ENCODE results near the gene RPL32. TPM values are rescaled to one million over a fixed set of nuclear protein-coding genes. Genes with fewer than 3 reads are reported as not detected.

RPL32 gene
- total RNA-seq, 2 donors from 2014 or later, result 626 to 829 TPM

- no peak overlapping the region for H3K27ac ChIP-seq
- H3K36me3 ChIP-seq, result peaks cover 80% of the 10 kb centered on the region
- no peak for DNase-seq (ENCODE audit: low spot score)
- no peaks in the 10 kb centered on the region for H3K9me3 ChIP-seq
- TF ChIP-seq CTCF (IDR thresholded peaks at IDR 0.05), result no peak
- H3K4me1 ChIP-seq, result peaks cover 0 to 13% of the 10 kb centered on the region in 2 donors
- no peaks in the 10 kb centered on the region for H3K27me3 ChIP-seq
- H3K4me3 ChIP-seq, result no peak overlapping the region
These were observed 24.0 kb downstream of the RPL32 start for GRCh38 chr3:12817343-12817710.

GRCh38 chr3:12816521-12817342 is 24.6 kb downstream of the RPL32 start:
- no peak overlapping the region for H3K4me3 ChIP-seq
- no peak for DNase-seq (ENCODE audit: low spot score)
- H3K27ac ChIP-seq, result peak overlapping the region in 1 of 2 donors; percentile 3
- no peaks in the 10 kb centered on the region for H3K27me3 ChIP-seq
- H3K4me1 ChIP-seq, result peaks cover 0 to 13% of the 10 kb centered on the region in 2 donors
- H3K9me3 ChIP-seq, result no peaks in the 10 kb centered on the region
- peaks cover 80% of the 10 kb centered on the region for H3K36me3 ChIP-seq
- no peak for TF ChIP-seq CTCF (IDR thresholded peaks at IDR 0.05)

- Histone ChIP-seq H3K36me3 (peaks cover 78% of the 10 kb centered on the region), H3K4me3 (no peak overlapping the region), H3K9me3 (no peaks in the 10 kb centered on the region), H3K27me3 (no peaks in the 10 kb centered on the region), H3K4me1 (peaks cover 0 to 18% of the 10 kb centered on the region in 2 donors), H3K27ac (no peak overlapping the region)
- DNase-seq (ENCODE audit: low spot score), result no peak
- TF ChIP-seq CTCF (IDR thresholded peaks at IDR 0.05), result no peak
These were observed 25.6 kb downstream of the RPL32 start for GRCh38 chr3:12815719-12816118.

GRCh38 chr3:12815078-12815477 is 26.3 kb downstream of the RPL32 start:
- no peaks in the 10 kb centered on the region for H3K27me3 ChIP-seq
- H3K4me3 ChIP-seq, result no peak overlapping the region
- no peak for TF ChIP-seq CTCF (IDR thresholded peaks at IDR 0.05)
- H3K9me3 ChIP-seq, result no peaks in the 10 kb centered on the region
- peaks cover 0 to 24% of the 10 kb centered on the region in 2 donors for H3K4me1 ChIP-seq
- peaks cover 72% of the 10 kb centered on the region for H3K36me3 ChIP-seq
- H3K27ac ChIP-seq, result no peak overlapping the region
- DNase-seq (ENCODE audit: low spot score), result no peak

- peaks cover 61% of the 10 kb centered on the region for H3K36me3 ChIP-seq
- no peak overlapping the region for H3K27ac ChIP-seq
These were observed 27.4 kb downstream of the RPL32 start for GRCh38 chr3:12813967-12814366.

More at GRCh38 chr3:12813967-12814366, 27.4 kb downstream of the RPL32 start:
- no peak for TF ChIP-seq CTCF (IDR thresholded peaks at IDR 0.05)
- H3K27me3 ChIP-seq, result no peaks in the 10 kb centered on the region
- peaks cover 0 to 35% of the 10 kb centered on the region in 2 donors for H3K4me1 ChIP-seq
- no peak for DNase-seq (ENCODE audit: low spot score)
- H3K4me3 ChIP-seq, result no peak overlapping the region
- H3K9me3 ChIP-seq, result no peaks in the 10 kb centered on the region

Measured in right atrium auricular region (tissue), 2 donors.